IMR-90 (cell line): Measurements from ENCODE around the gene MAN2A2. TPM values are rescaled to one million over a fixed set of nuclear protein-coding genes. Genes with fewer than 3 reads are reported as not detected.

Experiments used
- ATAC-seq: fragments of 200-7000 bp; cut with Tn5 transposase; 2 replicates; pipeline ENCODE4 v1.9.1; 2020; ENCODE audit warnings: low read depth, mild to moderate bottlenecking, moderate library complexity
- BruUV-seq: library from RNA; stranded (reverse); fragments of 400-500 nt; replicated peaks from 2 replicates; lab custom pipeline; 2021; lab: Mats Ljungman, UMichigan
- CTCF ChIA-PET: fragments of 300-600 bp; formaldehyde crosslinking; extraction: SDS; loops from one replicate; lab custom pipeline; 2021; ENCODE audit warnings: antibody characterized with exemption; lab: Yijun Ruan, JAX
- POLR2A ChIA-PET: fragments of 300-600 bp; sonication (Branson Sonifier 250); formaldehyde crosslinking; loops from one replicate; lab custom pipeline; 2022; ENCODE audit warnings: antibody characterized with exemption; ENCODE audit not compliant: unreplicated experiment; lab: Charles Lee
- DNase-seq: peaks from one replicate; pipeline ENCODE4 v3.0.0; 2013
- H2AFZ ChIP-seq: replicated peaks from 2 replicates; pipeline ENCODE3; 2013; ENCODE audit warnings: low read length, mild to moderate bottlenecking; ENCODE audit not compliant: poor library complexity
- H2AK5ac ChIP-seq: 2 replicates; pipeline ENCODE4 v1.6.1; 2013; ENCODE audit warnings: low read depth, low read length, inconsistent platforms
- H2AK9ac ChIP-seq: replicated peaks from 2 replicates; pipeline ENCODE3; 2013; ENCODE audit warnings: mild to moderate bottlenecking, low read depth, low read length, moderate library complexity; ENCODE audit not compliant: poor library complexity
- H2BK120ac ChIP-seq: 2 replicates; pipeline ENCODE4 v1.6.1; 2013; ENCODE audit warnings: low read depth, low read length, inconsistent platforms
- H2BK15ac ChIP-seq: 3 replicates; pipeline ENCODE4 v1.6.1; 2013; ENCODE audit warnings: low read depth, low read length, inconsistent platforms
- H2BK20ac ChIP-seq: 2 replicates; pipeline ENCODE4 v1.6.1; 2013; ENCODE audit warnings: low read depth, mild to moderate bottlenecking, inconsistent platforms, low read length, moderate library complexity
- H2BK5ac ChIP-seq: 2 replicates; pipeline ENCODE4 v1.6.1; 2013; ENCODE audit warnings: mild to moderate bottlenecking, low read depth, low read length, inconsistent platforms; ENCODE audit not compliant: poor library complexity, severe bottlenecking
- H3K14ac ChIP-seq: replicated peaks from 2 replicates; pipeline ENCODE4 v1.6.1; 2013; ENCODE audit warnings: low read depth, low read length, inconsistent platforms
- H3K18ac ChIP-seq: 2 replicates; pipeline ENCODE4 v1.6.1; 2013; ENCODE audit warnings: low read depth, low read length, control low read depth
- H3K23ac ChIP-seq: 2 replicates; pipeline ENCODE4 v1.6.1; 2013; ENCODE audit warnings: low read depth, low read length, inconsistent platforms
- H3K27ac ChIP-seq: 2 replicates; pipeline ENCODE4 v1.5.1; 2013; ENCODE audit warnings: mild to moderate bottlenecking, control low read depth, low read length; ENCODE audit not compliant: insufficient read depth
- H3K27me3 ChIP-seq: 2 replicates; pipeline ENCODE4 v1.6.1; 2013; ENCODE audit warnings: low read length; ENCODE audit not compliant: control insufficient read depth, insufficient read depth
- H3K36me3 ChIP-seq: 2 replicates; pipeline ENCODE4 v1.6.1; 2013; ENCODE audit warnings: low read length, mixed read lengths; ENCODE audit not compliant: control insufficient read depth, insufficient read depth
- H3K4ac ChIP-seq: 2 replicates; pipeline ENCODE4 v1.6.1; 2013; ENCODE audit warnings: low read depth, low read length, inconsistent platforms
- H3K4me1 ChIP-seq: 2 replicates; pipeline ENCODE4 v1.6.1; 2013; ENCODE audit warnings: low read length, mixed read lengths; ENCODE audit not compliant: control insufficient read depth, insufficient read depth
- H3K4me2 ChIP-seq: 2 replicates; pipeline ENCODE4 v1.6.1; 2013; ENCODE audit warnings: low read depth, mild to moderate bottlenecking, control low read depth, low read length, moderate library complexity
- H3K4me3 ChIP-seq: 2 replicates; pipeline ENCODE4 v1.5.1; 2013; ENCODE audit warnings: low read depth, mild to moderate bottlenecking, control low read depth, low read length, moderate library complexity; ENCODE audit not compliant: insufficient read depth
- H3K56ac ChIP-seq: 2 replicates; pipeline ENCODE4 v1.6.1; 2013; ENCODE audit warnings: low read length, inconsistent platforms; ENCODE audit not compliant: insufficient read depth; ENCODE audit errors: extremely low read depth
- H3K79me1 ChIP-seq, 2 experiments: 2 replicates each; pipeline ENCODE4 v1.6.1; 2013; ENCODE audit warnings: low read length in 2 of 2, inconsistent platforms in 1 of 2, low read depth in 1 of 2
- H3K9ac ChIP-seq: 2 replicates; pipeline ENCODE4 v1.6.1; 2013; ENCODE audit warnings: low read depth, low read length, control low read depth
- H3K9me1 ChIP-seq: 2 replicates; pipeline ENCODE4 v1.6.1; 2013; ENCODE audit warnings: low read length, inconsistent platforms; ENCODE audit not compliant: insufficient read depth
- H3K9me3 ChIP-seq: 2 replicates; pipeline ENCODE4 v1.6.1; 2013; ENCODE audit warnings: low read length; ENCODE audit not compliant: control insufficient read depth, insufficient read depth
- H4K20me1 ChIP-seq: 2 replicates; pipeline ENCODE4 v1.6.1; 2013; ENCODE audit warnings: low read length, inconsistent platforms; ENCODE audit not compliant: insufficient read depth
- H4K5ac ChIP-seq: 2 replicates; pipeline ENCODE4 v1.6.1; 2013; ENCODE audit warnings: mild to moderate bottlenecking, low read depth, low read length, control low read depth
- H4K8ac ChIP-seq, 2 experiments: 2 replicates each; pipeline ENCODE4 v1.6.1; 2013; ENCODE audit warnings: low read depth in 2 of 2, low read length in 2 of 2, control low read depth in 1 of 2, inconsistent platforms in 1 of 2
- H4K91ac ChIP-seq: 2 replicates; pipeline ENCODE4 v1.6.1; 2013; ENCODE audit warnings: low read depth, low read length, inconsistent platforms; ENCODE audit not compliant: insufficient read depth
- BHLHE40 ChIP-seq: fragments of 150-350 bp; IDR thresholded peaks from 2 replicates; pipeline ENCODE4 v1.6.1; 2016; ENCODE audit warnings: mild to moderate bottlenecking, low read depth, low read length
- CEBPB ChIP-seq: IDR thresholded peaks from 2 replicates; pipeline ENCODE4 v1.6.1; 2012; ENCODE audit warnings: low read depth, low read length, improper control_type of control experiment
- CHD1 ChIP-seq: IDR thresholded peaks from 2 replicates; pipeline ENCODE4 v1.6.1; 2012; ENCODE audit warnings: low read depth, low read length, improper control_type of control experiment
- MAZ ChIP-seq: IDR thresholded peaks from 2 replicates; pipeline ENCODE4 v1.6.1; 2012; ENCODE audit warnings: low read depth, mild to moderate bottlenecking, low read length, improper control_type of control experiment, moderate library complexity, borderline replicate concordance
- POLR2A ChIP-seq: IDR thresholded peaks from 2 replicates; pipeline ENCODE4 v1.6.1; 2012; ENCODE audit warnings: mild to moderate bottlenecking, low read depth, low read length
- RFX5 ChIP-seq: IDR thresholded peaks from 2 replicates; pipeline ENCODE4 v1.8.0; 2012; ENCODE audit warnings: low read depth, mild to moderate bottlenecking, low read length, moderate library complexity
- SMC3 ChIP-seq: fragments of 150-350 bp; IDR thresholded peaks from 2 replicates; pipeline ENCODE4 v1.6.1; 2016; ENCODE audit warnings: low read depth, mild to moderate bottlenecking, antibody characterized with exemption, low read length, moderate library complexity
- WGBS, 2 experiments: methylation state at CpG; one replicate each; pipeline versions ENCODE4 v1.1.5 to v1.1.7; 2013; ENCODE audit warnings: missing lambda C conversion rate in 2 of 2; ENCODE audit not compliant: insufficient read length in 1 of 2; ENCODE audit errors: extremely low coverage in 2 of 2; 5-methylcytosine and 5-hydroxymethylcytosine counted together
- dilution Hi-C: fragments of 300-500 bp; cut with HindIII; formaldehyde crosslinking; loops from one replicate; pipeline ENCODE4 v1.14.3; 2018; ENCODE audit warnings: low sequenced_read_pairs; ENCODE audit not compliant: unreplicated experiment
- in situ Hi-C: fragments of 300-500 bp; cut with MboI; formaldehyde crosslinking; loops from 3 replicates; pipeline ENCODE4 v1.14.3; 2019; ENCODE audit warnings: low sequenced_read_pairs, inconsistent platforms, mixed read lengths
- intact Hi-C: fragments of 100-400 bp; cut with micrococcal nuclease; formaldehyde crosslinking; loops from 2 replicates; pipeline ENCODE4 v1.10.0; 2022
- polyA plus RNA-seq, 3 experiments: library from polyadenylated mRNA; depleted of rRNA; stranded (reverse); fragments of >200 nt; gene quantifications; 2 replicates each; pipeline ENCODE4 v1.2.3, GENCODE V29; 2012; ENCODE audit warnings: low replicate concordance in 1 of 3
- total RNA-seq: library from RNA; depleted of rRNA; stranded (reverse); fragments of >200 nt; gene quantifications from 2 replicates; pipeline ENCODE4 v1.2.3, GENCODE V29; 2012

Gene MAN2A2
- total and polyA plus RNA-seq, 2 of the 4 experiments (the other 2 are of a cell fraction) = 3.4 to 52.5 TPM

- no peak overlapping the region for H2AK9ac ChIP-seq
- ATAC-seq (no peak), DNase-seq (no peak)
- peaks cover 5 to 17% of the 10 kb centered on the region in 2 experiments; a peak in 2 of 4 replicates for H3K79me1 ChIP-seq
- dilution Hi-C loops (no loop called here), in situ Hi-C loops (no loop called here), intact Hi-C loops (no loop called here)
- no peak overlapping the region for H2AK5ac ChIP-seq
- H2BK5ac ChIP-seq = no peak overlapping the region
- H2BK20ac ChIP-seq = no peak overlapping the region
- H2BK15ac ChIP-seq = no peak overlapping the region
- H4K91ac ChIP-seq = no peak overlapping the region
- no peak overlapping the region for H3K4ac ChIP-seq
- H3K4me1 ChIP-seq = peaks cover 13% of the 10 kb centered on the region
- H3K18ac ChIP-seq = no peak overlapping the region
- no peak overlapping the region for H3K23ac ChIP-seq
- BruUV-seq = no TSS peak
- H3K14ac ChIP-seq = no peak overlapping the region
- no peak overlapping the region for H3K4me3 ChIP-seq
- WGBS, 2 experiments = 67% methylated on average over 12 of the region's 16 CpGs; no CpG with 5 or more reads in 1 of the 2 experiments
- POLR2A ChIA-PET = no interaction called here
- TF ChIP-seq CEBPB = no peak
- no peak for TF ChIP-seq CHD1
- TF ChIP-seq BHLHE40 = no peak
- no peak for TF ChIP-seq MAZ
- no peak for TF ChIP-seq RFX5
- no peak for TF ChIP-seq SMC3
- no peak for TF ChIP-seq POLR2A
- no peak overlapping the region for H4K8ac ChIP-seq
- H3K9ac ChIP-seq = no peak overlapping the region
- H3K9me1 ChIP-seq = peaks cover 8% of the 10 kb centered on the region
- no peaks in the 10 kb centered on the region for H4K20me1 ChIP-seq
- H2AFZ ChIP-seq = peak overlapping the region; percentile 36
- no peak overlapping the region for H3K4me2 ChIP-seq
- H3K56ac ChIP-seq = no peak overlapping the region
- no peaks in the 10 kb centered on the region; the same call in 1 of the 2 replicates for H3K27me3 ChIP-seq
- no peaks in the 10 kb centered on the region for H3K9me3 ChIP-seq
- H4K5ac ChIP-seq = no peak overlapping the region
- no peaks in the 10 kb centered on the region for H3K36me3 ChIP-seq
- no peak overlapping the region for H3K27ac ChIP-seq
- CTCF ChIA-PET = no interaction called here
- H2BK120ac ChIP-seq = no peak overlapping the region
Measured at GRCh38 chr15:90866161-90866715, 36.9 kb upstream of the MAN2A2 start.
